ENCODE data around the gene TEC.

The TEC gene

GRCh38 chr4:48267574-48267973, 2.1 kb downstream of the TEC start:
- DNase-seq, result no peak

- DNase-seq, result no peak
These were observed 2.9 kb downstream of the TEC start for GRCh38 chr4:48266781-48267180.

- DNase-seq, result no peak
These were observed 6.7 kb downstream of the TEC start for GRCh38 chr4:48262926-48263325.

GRCh38 chr4:48262484-48262883, 7.2 kb downstream of the TEC start:
- no peak for DNase-seq

- no peak for DNase-seq
These were observed 8.4 kb downstream of the TEC start for GRCh38 chr4:48261281-48261680.

- no peak for DNase-seq
These were observed 9.9 kb downstream of the TEC start for GRCh38 chr4:48259748-48260147.

- no peak for DNase-seq
These were observed 10.7 kb downstream of the TEC start for GRCh38 chr4:48258845-48259397.

- no peak for DNase-seq
These were observed 13.7 kb downstream of the TEC start for GRCh38 chr4:48255959-48256342.

- DNase-seq, result no peak
These were observed 14.3 kb downstream of the TEC start for GRCh38 chr4:48255072-48255958.

GRCh38 chr4:48254381-48255071, 15.1 kb downstream of the TEC start:
- DNase-seq, result no peak

GRCh38 chr4:48252313-48252712, 17.3 kb downstream of the TEC start:
- no peak for DNase-seq

GRCh38 chr4:48250980-48251379, 18.7 kb downstream of the TEC start:
- no peak for DNase-seq

GRCh38 chr4:48250343-48250742, 19.3 kb downstream of the TEC start:
- no peak for DNase-seq

GRCh38 chr4:48249378-48249777, 20.3 kb downstream of the TEC start:
- no peak for DNase-seq

GRCh38 chr4:48248559-48248953, 21.1 kb downstream of the TEC start:
- DNase-seq, result no peak

- no peak for DNase-seq
These were observed 21.6 kb downstream of the TEC start for GRCh38 chr4:48247878-48248558.

- DNase-seq, result no peak
These were observed 22.3 kb downstream of the TEC start for GRCh38 chr4:48247142-48247877.

- DNase-seq, result no peak
These were observed 25.0 kb downstream of the TEC start for GRCh38 chr4:48244665-48245064.

GRCh38 chr4:48243887-48244286, 25.8 kb downstream of the TEC start:
- no peak for DNase-seq

- DNase-seq, result no peak
These were observed 26.2 kb downstream of the TEC start for GRCh38 chr4:48243429-48243828.

GRCh38 chr4:48242511-48243195, 27.0 kb downstream of the TEC start:
- DNase-seq, result no peak

- DNase-seq, result no peak
These were observed 27.9 kb downstream of the TEC start for GRCh38 chr4:48241731-48242130.
